AG10803 (cell line): Measurements from ENCODE around the gene KCP.

Experiments used
- DNase-seq: peaks from one replicate; pipeline ENCODE4 v3.0.0; 2010; ENCODE audit warnings: low read depth
- H3K4me3 ChIP-seq: 2 replicates; pipeline ENCODE4 v1.5.1; 2011; ENCODE audit warnings: mild to moderate bottlenecking, low read length, control low read depth
- TF ChIP-seq, protein P1 (sequence below): conservative IDR thresholded peaks from 2 replicates; pipeline ENCODE4 v1.5.1; 2011; ENCODE audit warnings: mild to moderate bottlenecking, low read length, control low read depth, inconsistent platforms

Gene KCP

DNA sequence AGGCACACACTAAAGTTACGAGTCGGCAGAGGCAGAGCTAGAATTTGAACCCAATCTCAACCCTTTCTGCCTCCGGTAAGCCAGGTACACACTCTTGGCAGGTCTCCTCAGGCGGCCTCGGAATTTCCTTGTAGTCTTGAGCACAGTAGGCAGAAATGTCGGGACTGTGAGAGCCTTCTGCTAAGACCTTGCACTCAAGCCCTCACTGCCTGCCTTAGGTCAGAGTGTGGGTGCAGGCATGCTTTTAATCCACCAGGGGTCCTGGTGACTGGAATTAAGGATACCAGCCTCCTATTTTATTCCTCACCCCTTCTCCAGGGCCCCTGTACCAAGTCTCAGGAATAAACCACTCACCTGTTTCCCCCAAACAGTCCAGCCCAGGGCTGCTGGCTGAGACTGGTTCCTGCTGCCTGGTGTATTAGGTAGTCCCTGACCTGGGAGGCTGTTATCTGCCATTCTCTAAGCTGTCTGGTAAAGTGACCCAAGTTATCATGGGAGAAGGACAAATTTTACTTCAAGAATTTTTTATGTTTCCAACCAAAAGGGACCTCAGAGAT lies 47.0 kb downstream of the KCP start:
- peak overlapping the region; percentile 94 for H3K4me3 ChIP-seq
- peak; percentile 77 for DNase-seq
- TF ChIP-seq, protein P1, sequence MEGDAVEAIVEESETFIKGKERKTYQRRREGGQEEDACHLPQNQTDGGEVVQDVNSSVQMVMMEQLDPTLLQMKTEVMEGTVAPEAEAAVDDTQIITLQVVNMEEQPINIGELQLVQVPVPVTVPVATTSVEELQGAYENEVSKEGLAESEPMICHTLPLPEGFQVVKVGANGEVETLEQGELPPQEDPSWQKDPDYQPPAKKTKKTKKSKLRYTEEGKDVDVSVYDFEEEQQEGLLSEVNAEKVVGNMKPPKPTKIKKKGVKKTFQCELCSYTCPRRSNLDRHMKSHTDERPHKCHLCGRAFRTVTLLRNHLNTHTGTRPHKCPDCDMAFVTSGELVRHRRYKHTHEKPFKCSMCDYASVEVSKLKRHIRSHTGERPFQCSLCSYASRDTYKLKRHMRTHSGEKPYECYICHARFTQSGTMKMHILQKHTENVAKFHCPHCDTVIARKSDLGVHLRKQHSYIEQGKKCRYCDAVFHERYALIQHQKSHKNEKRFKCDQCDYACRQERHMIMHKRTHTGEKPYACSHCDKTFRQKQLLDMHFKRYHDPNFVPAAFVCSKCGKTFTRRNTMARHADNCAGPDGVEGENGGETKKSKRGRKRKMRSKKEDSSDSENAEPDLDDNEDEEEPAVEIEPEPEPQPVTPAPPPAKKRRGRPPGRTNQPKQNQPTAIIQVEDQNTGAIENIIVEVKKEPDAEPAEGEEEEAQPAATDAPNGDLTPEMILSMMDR, result peak; percentile 64

DNA sequence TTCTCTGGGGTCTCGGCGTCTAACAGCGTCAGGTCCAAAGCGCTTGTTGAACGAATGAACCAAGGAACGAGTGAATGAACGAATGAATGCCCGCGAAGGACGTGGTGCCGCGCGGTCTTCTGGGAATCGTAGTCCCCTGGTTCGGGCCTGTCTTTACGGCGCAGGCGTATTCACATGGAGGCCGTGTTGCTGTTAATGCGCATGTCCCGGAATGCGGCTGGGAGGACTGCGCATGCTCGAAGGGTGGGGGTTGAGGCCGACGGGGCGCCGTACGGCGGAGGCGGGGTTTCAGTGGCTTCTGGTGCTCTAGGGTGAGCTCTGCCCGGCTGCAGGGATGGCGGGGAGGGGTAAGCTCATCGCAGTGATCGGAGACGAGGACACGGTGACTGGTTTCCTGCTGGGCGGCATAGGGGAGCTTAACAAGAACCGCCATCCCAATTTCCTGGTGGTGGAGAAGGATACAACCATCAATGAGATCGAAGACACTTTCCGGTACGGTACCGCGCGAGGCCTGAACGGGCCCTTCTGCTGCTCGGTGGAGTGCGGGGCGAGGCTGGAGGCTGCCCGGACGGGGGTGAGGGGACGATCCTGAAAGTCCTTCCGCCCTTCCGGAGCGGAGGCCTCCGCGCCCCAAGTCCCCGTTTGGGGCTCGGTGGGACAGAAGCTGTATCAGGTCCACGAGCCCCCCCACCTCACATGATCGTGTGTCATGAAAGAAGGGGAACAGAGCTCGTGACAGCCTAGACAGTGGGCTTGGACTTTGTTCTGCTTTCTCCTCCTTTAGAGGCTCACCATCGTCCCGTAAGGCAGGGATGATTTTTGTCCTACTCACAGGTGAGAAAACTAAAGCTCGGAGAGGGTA lies 47.7 kb downstream of the KCP start, which contains the start of gene ATP6V1F:
TSS of gene ATP6V1F (plus strand) at position 286 of the 862 bp plus-strand sequence. CDS start at position 335, 49 bp downstream.
- peak; percentile 94 for DNase-seq
- peak within 1 kb of the TSS; percentile 94 for H3K4me3 ChIP-seq
- TF ChIP-seq, protein P1, result peak; percentile 9; the same call in 1 of the 2 replicates

DNA sequence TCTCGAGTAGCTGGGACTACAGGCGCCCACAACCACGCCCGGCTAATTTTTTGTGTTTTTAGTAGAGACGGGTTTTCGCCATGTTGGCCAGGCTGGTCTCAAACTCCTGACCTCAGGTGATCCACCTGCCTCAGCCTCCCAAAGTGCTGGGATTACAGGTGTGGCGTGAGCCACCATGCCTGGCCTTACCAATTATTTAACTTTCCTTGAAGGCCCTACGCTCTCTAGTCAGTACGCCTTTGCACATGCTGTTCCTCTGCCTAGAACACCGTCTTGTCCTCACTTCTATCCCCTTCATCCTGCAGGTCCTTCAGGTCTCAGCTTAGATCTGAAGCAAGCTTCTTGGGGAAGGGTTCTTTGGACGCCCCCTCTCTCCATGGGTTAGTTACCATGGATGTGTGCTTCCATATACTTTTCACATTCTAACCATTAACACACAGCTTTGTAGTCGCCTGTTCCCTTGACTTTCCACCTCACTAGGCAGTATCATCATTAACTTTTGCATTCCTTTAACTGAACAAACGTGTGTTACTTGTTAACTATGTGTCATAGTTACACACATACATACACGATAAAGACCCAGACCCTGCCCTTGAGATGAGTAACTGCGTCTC lies 48.4 kb downstream of the KCP start:
- H3K4me3 ChIP-seq, result peak overlapping the region; percentile 94
- TF ChIP-seq, protein P1, result no peak
- DNase-seq, result no peak

DNA sequence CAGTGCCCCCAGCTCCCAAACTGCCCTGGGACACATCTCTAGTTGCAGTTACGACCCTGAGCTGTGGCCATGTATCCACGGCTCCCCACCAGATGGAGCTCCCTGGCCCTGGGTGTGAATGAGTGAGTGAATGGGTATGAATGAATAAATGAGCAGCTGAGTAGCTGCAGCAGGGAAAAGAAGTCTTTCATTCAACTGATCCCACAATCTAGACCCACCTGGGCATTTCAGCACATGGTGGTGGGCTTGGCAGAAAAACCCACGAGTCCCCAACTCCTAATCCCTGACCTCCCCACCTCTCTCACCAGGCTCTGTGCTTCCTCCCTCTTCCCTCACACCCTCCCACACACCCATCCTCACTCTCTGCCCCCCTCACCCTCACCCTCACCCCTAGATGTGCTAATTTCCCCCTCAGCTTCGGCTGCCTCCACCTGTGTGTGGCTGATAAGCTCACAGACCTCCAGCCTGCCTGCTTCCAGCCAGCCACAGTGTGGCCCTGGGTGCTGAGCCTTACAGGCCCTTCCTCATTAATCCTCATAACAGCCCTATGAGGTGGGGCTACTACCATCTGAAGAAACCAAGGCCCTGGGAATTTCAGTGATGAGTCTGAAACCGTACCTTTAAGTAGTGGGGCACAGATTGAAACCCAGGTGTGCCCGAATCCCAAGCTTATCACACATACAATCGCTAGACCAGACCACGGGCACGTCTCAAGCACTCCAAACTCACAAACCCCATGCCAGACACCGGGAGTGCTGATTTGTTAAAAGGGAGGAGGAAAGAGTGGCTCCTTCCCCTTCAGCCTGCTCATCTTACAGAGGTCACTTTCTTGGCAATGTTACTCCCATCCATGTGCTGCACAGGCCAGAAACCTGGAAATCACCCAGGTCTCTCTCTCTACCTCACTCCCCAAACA lies 50.1 kb downstream of the KCP start:
- peak; percentile 83 for DNase-seq
- TF ChIP-seq, protein P1, result 0 out of 2 replicates have a peak, but pooled peaks have one; percentile 28
- H3K4me3 ChIP-seq, result no peak overlapping the region

DNA sequence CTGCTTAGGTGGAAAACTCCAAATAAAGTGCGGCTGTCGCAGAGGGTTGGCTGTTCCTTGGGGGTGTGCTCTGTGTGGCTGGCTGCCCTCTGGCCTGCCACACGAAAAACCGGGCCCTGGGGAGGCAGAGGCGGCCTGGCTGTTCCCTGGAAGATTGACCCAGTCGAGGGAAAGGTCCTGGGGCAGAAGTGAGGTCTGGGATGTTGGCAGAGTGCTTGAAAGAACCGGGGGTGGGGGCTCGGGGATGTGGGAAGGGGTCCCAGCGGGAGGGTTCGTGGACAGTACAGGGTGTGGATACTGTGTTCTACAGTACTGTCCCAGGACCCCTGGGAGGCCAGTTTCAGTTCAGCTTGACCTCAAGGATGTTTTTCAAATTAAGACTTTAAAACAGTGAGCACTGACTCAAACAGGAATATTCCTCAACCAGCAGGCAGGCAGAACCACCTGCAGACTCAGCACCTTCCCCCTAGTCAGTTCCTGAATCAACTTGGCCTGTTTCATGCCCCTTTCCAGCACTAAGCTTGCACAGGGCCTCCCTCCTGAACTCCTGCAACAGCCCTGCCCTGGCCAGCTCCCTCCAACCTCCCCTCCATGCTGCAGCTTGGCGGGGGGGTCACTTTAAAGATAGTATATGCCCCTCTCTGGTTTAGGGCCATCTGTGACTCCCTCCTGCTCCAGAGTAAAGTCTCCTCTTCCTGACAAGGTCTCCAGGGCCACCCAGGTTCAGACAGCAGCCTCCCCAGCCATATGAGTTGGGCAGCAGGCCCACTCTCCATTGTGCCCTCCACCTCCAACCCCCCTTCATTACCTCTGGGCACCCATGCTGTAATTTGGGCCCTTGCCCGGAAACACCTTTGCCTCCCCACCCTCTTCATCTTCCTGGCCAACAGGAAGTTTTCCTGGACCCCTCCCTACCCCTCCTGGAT lies 51.0 kb downstream of the KCP start:
- H3K4me3 ChIP-seq, result no peak overlapping the region
- no peak for DNase-seq

More for the DNA sequence above, 51.0 kb downstream of the KCP start:
- TF ChIP-seq, protein P1, result no peak
